Vagina (tissue), 2 donors: ENCODE data around the gene MLYCD.

Source experiments
- POLR2A ChIP-seq, 2 donors: fragments of 450-650 bp; IDR thresholded peaks; one replicate each; pipeline ENCODE4 v1.6.1; 2017; ENCODE audit warnings: antibody characterized with exemption in 2 of 2, mild to moderate bottlenecking in 2 of 2, moderate library complexity in 2 of 2
- POLR2AphosphoS5 ChIP-seq, 2 donors: sonication (generic); formaldehyde crosslinking; IDR thresholded peaks; one replicate each; pipeline ENCODE4 v1.9.0; 2017; ENCODE audit warnings: antibody characterized with exemption in 2 of 2, mild to moderate bottlenecking in 2 of 2, low read depth in 1 of 2; ENCODE audit not compliant: insufficient read depth in 1 of 2
- TF ChIP-seq, protein P1 (sequence below), 3 experiments: fragments of 450-650 bp in 2 of 3; fragments of 200-600 bp in 1 of 3; sonication (generic) in 1 of 3; IDR thresholded peaks; one replicate each; pipeline ENCODE4 v1.5.1; 2017 to 2019; ENCODE audit warnings: antibody characterized with exemption in 3 of 3, mild to moderate bottlenecking in 2 of 3, moderate library complexity in 2 of 3

DNA sequence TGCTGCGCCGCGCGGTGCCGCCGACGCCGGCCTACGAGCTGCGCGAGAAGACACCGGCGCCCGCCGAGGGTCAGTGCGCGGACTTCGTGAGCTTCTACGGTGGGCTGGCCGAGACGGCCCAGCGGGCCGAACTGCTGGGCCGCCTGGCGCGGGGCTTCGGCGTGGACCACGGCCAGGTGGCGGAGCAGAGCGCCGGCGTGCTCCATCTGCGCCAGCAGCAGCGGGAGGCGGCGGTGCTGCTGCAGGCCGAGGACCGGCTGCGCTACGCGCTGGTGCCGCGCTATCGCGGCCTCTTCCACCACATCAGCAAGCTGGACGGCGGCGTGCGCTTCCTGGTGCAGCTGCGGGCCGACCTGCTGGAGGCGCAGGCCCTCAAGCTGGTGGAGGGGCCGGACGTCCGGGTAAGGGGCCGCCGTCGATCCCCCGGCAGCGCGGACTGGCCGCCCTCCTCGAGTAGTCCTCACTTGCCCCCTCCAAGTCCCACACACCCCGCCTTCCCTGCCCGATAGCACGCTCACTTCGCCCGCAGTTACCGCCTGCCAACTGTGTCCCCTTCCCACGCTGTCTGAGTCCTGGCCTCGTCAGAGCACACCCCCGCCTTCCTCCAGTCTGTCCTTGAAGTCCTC, 470 bp downstream of the MLYCD start:
- TF ChIP-seq, protein P1, sequence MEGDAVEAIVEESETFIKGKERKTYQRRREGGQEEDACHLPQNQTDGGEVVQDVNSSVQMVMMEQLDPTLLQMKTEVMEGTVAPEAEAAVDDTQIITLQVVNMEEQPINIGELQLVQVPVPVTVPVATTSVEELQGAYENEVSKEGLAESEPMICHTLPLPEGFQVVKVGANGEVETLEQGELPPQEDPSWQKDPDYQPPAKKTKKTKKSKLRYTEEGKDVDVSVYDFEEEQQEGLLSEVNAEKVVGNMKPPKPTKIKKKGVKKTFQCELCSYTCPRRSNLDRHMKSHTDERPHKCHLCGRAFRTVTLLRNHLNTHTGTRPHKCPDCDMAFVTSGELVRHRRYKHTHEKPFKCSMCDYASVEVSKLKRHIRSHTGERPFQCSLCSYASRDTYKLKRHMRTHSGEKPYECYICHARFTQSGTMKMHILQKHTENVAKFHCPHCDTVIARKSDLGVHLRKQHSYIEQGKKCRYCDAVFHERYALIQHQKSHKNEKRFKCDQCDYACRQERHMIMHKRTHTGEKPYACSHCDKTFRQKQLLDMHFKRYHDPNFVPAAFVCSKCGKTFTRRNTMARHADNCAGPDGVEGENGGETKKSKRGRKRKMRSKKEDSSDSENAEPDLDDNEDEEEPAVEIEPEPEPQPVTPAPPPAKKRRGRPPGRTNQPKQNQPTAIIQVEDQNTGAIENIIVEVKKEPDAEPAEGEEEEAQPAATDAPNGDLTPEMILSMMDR (IDR thresholded peaks at IDR 0.05), result no peak
- TF ChIP-seq POLR2A (IDR thresholded peaks at IDR 0.05) (no peak), POLR2AphosphoS5 (IDR thresholded peaks at IDR 0.05; ENCODE audit: insufficient read depth in 1 of 2, low read depth in 1 of 2) (no peak)
